ENCODE results near the gene NT5C1B. TPM values are rescaled to one million over a fixed set of nuclear protein-coding genes. Genes with fewer than 3 reads are reported as not detected.
A peak's percentile ranks its signal among the peaks of the same experiment; 100 is the strongest.

NT5C1B gene
- total and polyA plus RNA-seq, 2 donors from 2014 or later: not detected

GRCh38 chr2:18620867-18621632 lies 31.7 kb upstream of the NT5C1B start:
- H3K4me1 ChIP-seq (ENCODE audit: control insufficient read depth in 2 of 3, insufficient read depth in 2 of 3, low read depth in 1 of 3, low read length in 3 of 3): no peaks in the 10 kb centered on the region
- no peak overlapping the region for H3K4me3 ChIP-seq (ENCODE audit: low read length in 3 of 3)
- peaks cover 0 to 8% (median 0%) of the 10 kb centered on the region in 3 donors for H3K9me3 ChIP-seq (ENCODE audit: control insufficient read depth in 2 of 3, insufficient read depth in 1 of 3, low read length in 3 of 3)
- intact Hi-C loops (cut with DNase I): no loop called here
- no peak for TF ChIP-seq CTCF (IDR thresholded peaks at IDR 0.05; ENCODE audit: borderline replicate concordance, extremely low read depth, insufficient read depth)
- DNase-seq: no peak
- FAIRE-seq: peak; percentile 80
- H3K27me3 ChIP-seq (ENCODE audit: control insufficient read depth, insufficient read depth, low read length): no peaks in the 10 kb centered on the region
- no peak overlapping the region for H3K27ac ChIP-seq (ENCODE audit: low read depth in 2 of 2, low read length in 2 of 2)
- no peak overlapping the region for H3K9ac ChIP-seq (ENCODE audit: low read length in 3 of 3)
- no peaks in the 10 kb centered on the region for H3K36me3 ChIP-seq (ENCODE audit: control insufficient read depth in 2 of 3, insufficient read depth in 3 of 3, low read length in 3 of 3)

GRCh38 chr2:18619091-18619490 lies 29.7 kb upstream of the NT5C1B start:
- TF ChIP-seq CTCF (IDR thresholded peaks at IDR 0.05; ENCODE audit: borderline replicate concordance, extremely low read depth, insufficient read depth): no peak
- peak in 2 of 5 donors; percentile 20 to 27 for DNase-seq
- Histone ChIP-seq H3K4me1 (ENCODE audit: control insufficient read depth in 2 of 3, insufficient read depth in 2 of 3, low read depth in 1 of 3, low read length in 3 of 3) (no peaks in the 10 kb centered on the region), H3K9me3 (ENCODE audit: control insufficient read depth in 2 of 3, insufficient read depth in 1 of 3, low read length in 3 of 3) (peaks cover 0 to 8% (median 0%) of the 10 kb centered on the region in 3 donors), H3K27ac (ENCODE audit: low read depth in 2 of 2, low read length in 2 of 2) (no peak overlapping the region), H3K4me3 (ENCODE audit: low read length in 3 of 3) (peak overlapping the region in 1 of 3 donors; percentile 5), H3K27me3 (ENCODE audit: control insufficient read depth, insufficient read depth, low read length) (no peaks in the 10 kb centered on the region), H3K9ac (ENCODE audit: low read length in 3 of 3) (no peak overlapping the region), H3K36me3 (ENCODE audit: control insufficient read depth in 2 of 3, insufficient read depth in 3 of 3, low read length in 3 of 3) (no peaks in the 10 kb centered on the region)
- peak; percentile 62 for FAIRE-seq
- intact Hi-C loops (cut with DNase I): no loop called here

- intact Hi-C loops (cut with DNase I): no loop called here
- Histone ChIP-seq H3K27me3 (ENCODE audit: control insufficient read depth, insufficient read depth, low read length) (no peaks in the 10 kb centered on the region), H3K27ac (ENCODE audit: low read depth in 2 of 2, low read length in 2 of 2) (no peak overlapping the region), H3K36me3 (ENCODE audit: control insufficient read depth in 2 of 3, insufficient read depth in 3 of 3, low read length in 3 of 3) (no peaks in the 10 kb centered on the region), H3K9me3 (ENCODE audit: control insufficient read depth in 2 of 3, insufficient read depth in 1 of 3, low read length in 3 of 3) (peaks cover 0 to 8% (median 0%) of the 10 kb centered on the region in 3 donors), H3K4me3 (ENCODE audit: low read length in 3 of 3) (no peak overlapping the region), H3K4me1 (ENCODE audit: control insufficient read depth in 2 of 3, insufficient read depth in 2 of 3, low read depth in 1 of 3, low read length in 3 of 3) (no peaks in the 10 kb centered on the region), H3K9ac (ENCODE audit: low read length in 3 of 3) (no peak overlapping the region)
- no peak for TF ChIP-seq CTCF (IDR thresholded peaks at IDR 0.05; ENCODE audit: borderline replicate concordance, extremely low read depth, insufficient read depth)
- DNase-seq (no peak), FAIRE-seq (no peak)
Measured at GRCh38 chr2:18614041-18614440, 24.7 kb upstream of the NT5C1B start.

Measured in kidney (tissue), 14 donors.